ENCODE measurements around the gene ZNF101.
A peak's percentile ranks its signal among the peaks of the same experiment; 100 is the strongest.

ZNF101 gene

DNA sequence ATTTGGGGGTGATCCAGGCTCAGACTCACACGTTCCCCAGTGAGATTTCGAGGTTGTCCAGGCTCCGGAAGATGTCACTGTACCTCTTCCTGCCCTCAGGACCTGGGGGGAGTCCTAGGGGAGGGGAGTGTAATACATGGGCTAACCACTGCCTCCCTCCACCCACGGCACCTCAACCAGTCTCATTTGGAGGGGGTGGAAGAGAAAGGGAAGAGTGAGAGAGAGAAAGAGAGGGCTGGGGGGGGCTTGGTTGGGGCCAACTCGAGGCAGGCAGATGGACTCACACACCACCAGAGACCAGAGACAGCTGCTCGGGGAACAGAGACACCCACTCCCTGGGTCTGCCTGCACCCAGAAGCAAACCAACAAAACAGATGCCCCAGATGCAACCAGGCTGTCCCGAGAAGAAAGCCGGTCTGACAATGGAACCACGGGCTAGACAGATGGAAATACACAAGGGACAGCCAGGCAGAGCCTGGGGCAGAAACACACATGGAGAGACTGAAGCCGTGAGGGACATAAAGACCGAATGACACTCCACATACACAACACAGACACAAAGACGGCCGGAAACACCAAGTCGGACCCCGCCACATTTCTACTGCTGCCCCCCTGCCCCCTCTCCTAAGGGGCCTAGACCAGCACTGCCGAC, 26.0 kb upstream of the ZNF101 start:
- no peak for DNase-seq

- DNase-seq: peak; percentile 47
Observed at GRCh38 chr19:19643158-19644053, 25.2 kb upstream of the ZNF101 start, which contains the start of gene GMIP. Gene GMIP, minus strand, starts transcription at chr19:19643657. Its CDS starts 128 bp downstream, at chr19:19643529.

- no peak for DNase-seq
Observed at GRCh38 chr19:19644054-19644388, 24.6 kb upstream of the ZNF101 start.

DNA sequence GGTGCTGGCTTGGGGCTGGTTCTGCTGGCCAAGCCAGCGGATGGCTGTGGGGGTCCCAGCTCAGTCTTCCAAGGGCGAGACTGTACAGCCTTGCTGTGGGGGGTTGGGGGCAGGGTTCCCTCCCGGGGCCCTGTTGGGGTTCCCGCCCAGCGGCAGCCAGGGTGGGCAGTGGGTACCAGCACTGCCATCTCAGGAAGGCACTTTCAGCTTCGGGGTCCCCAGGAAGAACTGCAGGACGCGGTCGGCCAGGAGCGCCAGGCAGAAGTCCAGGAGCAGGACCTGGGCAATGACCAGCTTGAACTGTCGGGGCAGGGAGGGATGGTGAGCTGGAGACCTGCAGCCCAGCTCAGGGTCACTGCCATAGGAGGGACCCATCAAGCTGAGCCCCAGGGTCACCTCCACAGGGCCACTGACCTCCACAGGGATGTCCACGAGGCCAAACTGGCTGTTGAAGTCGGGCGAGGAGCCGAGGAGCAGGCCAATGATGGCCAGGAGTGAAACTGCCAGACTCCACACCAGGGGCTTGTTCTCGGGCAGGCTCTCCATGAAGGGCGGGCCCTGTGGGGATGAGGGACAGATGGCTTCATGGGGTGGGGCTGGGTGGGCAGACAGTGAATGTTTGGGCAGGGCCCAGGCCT, 23.3 kb upstream of the ZNF101 start:
- DNase-seq: no peak

DNA sequence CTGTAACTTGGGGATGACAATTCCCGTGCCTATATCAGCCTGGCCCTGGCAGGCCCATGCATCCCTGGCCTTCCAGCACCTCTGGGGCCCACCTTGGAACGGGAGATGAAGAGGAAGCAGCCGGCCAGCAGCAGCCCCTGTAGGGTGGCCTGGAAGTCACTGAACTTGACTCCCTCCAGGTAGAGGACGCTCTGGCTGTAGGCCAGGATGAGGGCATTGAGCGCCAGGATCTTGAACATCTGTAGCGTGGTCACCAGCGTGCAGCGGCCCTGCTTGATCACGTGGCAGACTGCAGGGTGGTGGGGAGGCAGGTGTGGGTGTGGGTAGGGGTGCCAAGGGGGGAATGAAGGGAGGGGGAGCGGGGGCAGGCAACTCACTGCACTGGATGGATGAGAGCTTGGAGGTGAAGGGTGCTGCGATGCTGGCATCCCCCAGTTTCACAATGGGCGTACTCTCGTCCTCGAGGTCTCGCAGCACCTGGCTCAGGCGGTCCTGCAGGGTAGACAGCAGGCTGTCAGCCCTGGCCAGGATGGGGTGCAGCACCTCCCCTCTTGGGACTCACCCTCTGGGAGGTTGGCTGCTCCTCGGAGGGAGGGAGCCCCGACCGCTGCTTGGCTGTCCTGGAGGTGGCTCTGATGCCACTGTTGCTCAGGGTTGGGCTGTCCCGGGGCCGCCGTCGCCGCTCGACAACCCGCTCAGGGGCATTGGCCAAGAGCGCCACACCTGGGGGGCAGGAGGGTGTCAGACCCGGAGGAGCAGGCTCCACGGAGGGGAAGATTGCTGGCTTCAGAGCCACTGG, 21.4 kb upstream of the ZNF101 start:
- DNase-seq: no peak

- DNase-seq: no peak
Observed at GRCh38 chr19:19649155-19649554, 19.5 kb upstream of the ZNF101 start.

GRCh38 chr19:19649580-19649995, 19.1 kb upstream of the ZNF101 start:
- no peak for DNase-seq

DNA sequence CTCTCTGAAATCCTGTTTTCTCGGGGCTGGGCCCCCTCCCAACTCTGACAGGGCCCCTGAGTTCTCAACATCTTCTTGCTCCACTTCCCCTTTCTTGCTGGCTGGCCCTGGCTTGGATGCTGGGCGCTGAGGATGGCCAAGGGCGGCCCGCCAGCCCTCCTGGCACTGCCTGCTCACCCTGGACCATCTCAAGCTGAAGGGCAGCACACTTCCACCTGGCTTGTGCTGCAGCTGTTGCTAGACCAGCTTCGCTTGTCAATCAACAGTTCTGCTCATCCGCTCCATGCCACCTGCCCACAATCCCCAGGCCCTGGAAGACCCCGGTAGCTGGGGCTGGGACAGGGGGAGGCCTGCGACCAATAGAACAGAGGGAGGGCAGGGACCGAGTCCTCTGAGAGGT, 18.3 kb upstream of the ZNF101 start:
- no peak for DNase-seq

DNA sequence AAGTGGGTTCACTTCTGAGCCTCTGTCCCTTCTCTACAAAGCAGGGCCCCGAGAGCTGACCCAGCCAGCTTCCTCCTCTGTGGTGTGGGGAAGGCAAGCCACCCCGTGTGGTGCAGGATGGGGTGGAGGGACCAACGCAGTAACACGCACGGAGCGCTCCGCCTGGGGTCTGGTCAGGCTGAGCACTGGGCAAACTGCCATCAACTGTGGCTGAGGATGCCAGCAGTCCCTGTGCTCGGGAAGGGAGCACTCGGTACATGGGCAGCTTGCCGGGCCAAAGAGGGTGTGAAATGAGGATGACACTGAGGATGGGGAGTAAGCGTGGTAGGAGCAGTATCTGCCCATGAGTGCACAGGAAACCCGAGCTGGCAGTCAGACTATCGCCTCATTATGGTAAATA, 17.6 kb upstream of the ZNF101 start:
- DNase-seq: no peak

GRCh38 chr19:19652482-19653295, 15.9 kb upstream of the ZNF101 start:
- DNase-seq: no peak

GRCh38 chr19:19653597-19654147, 15.0 kb upstream of the ZNF101 start:
- no peak for DNase-seq

DNA sequence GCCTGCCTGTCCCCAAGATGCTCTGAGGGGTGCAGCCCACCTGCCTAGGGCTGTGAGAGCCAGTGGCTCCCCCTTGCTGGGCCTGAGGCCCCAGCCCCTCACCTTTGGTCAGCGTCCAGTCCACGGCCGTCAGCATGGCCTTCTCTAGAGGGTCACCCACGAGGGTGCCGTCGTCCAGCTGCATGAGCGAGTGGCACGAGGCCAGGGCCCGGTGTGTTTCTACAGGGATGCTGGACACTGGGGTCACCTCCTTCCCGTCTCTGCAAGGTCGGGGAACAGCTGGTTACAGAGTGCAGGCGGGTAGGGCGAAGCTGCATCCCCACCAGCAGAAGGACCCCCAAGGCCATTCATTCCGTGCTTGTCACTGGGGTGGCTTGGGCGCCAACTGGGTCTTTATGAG, 14.2 kb upstream of the ZNF101 start:
- no peak for DNase-seq

- DNase-seq: no peak
Observed at GRCh38 chr19:19655051-19655594, 13.5 kb upstream of the ZNF101 start.

DNA sequence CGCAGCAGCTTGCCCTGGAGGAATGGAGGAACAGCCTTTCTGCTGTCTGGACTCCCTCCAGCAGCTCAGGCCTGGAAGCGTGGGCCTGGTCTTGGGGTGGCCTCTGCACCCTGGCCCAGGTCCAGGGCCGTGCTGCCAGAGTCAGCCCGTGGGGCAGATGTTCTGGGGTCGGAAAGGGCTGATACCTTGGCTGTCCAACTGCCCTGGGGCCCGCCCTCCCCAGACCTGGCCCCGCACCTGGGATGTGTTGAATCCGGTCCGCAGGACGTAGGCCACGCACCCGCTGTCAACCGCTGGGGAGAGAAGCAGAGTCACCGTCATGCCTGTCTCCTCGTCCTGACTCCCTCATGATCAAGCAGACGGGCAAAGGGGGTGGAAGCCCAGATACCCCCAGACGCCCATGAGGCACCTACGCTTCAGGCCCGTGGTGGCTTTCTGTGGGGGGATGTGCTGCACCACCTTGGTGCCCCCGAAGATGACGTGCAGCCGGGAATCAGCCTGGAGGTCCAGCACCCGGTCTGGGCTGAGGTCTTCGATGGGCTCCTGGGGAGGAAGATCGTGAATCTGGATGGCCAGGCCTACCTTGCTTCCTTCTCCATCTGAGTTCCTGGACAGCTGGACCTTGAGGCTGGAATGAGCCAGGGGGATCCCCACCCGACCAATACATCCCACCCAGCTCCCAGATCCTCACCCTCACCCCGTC, 12.8 kb upstream of the ZNF101 start:
- no peak for DNase-seq

GRCh38 chr19:19656451-19657396, 11.9 kb upstream of the ZNF101 start:
- DNase-seq: no peak

DNA sequence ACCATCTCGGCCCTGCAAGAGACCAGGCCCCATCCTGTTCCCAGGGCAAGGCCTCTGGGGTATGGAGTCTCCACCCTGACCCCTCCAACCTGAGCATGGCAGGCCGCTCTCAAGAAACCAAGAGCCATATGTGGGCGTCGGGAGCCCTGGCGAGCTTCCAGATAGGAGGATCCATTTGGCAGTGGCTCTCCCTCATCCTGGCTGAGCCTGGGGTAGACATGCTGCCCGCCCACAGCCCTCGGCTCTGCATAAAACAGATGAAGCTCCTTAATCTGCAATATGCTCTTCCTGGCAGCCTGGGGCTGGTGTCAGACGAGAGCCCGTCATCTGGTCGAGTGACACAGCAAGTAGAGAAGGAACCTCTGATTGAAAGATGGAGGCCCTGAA, 11.2 kb upstream of the ZNF101 start:
- DNase-seq: no peak

GRCh38 chr19:19659646-19660245, 8.9 kb upstream of the ZNF101 start:
- no peak for DNase-seq

DNA sequence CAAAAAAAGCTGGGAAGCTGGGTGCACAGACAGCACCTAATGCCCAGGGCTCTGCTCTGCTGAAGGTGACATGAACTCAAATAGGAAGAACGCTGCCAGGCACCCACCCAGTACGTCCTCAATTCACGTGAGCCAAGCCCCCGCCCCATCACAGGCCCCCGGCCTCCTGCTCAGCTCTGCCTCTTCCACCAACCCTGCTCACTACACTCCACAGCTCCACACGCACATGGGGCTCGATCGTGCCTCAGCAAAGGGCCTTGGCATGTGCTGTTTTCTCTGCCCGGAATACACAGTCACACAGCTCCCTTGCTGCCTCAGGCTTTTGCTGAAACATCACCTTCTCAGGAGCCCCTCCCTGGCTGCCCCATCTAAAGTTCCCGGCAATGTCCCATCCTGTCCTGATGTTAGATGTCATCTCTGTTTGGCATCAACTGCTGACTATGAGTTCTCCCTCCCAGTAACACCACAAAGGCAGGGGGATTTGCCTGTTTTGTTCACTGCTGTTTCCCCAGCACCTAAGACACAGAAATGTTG, 7.4 kb upstream of the ZNF101 start:
- DNase-seq: no peak

GRCh38 chr19:19661675-19662251, 6.9 kb upstream of the ZNF101 start:
- no peak for DNase-seq
